Peyer's patch (tissue), 4 donors: ENCODE measurements around the gene ANXA10. TPM values are rescaled to one million over a fixed set of nuclear protein-coding genes. Genes with fewer than 3 reads are reported as not detected.

ENCODE experiments used
- DNase-seq, 3 donors: peaks; one replicate each; pipeline ENCODE4 v3.0.0-alpha.2; 2017 to 2019
- H3K27ac ChIP-seq, 4 donors: fragments of 200-600 bp; sonication (generic); one replicate each; pipeline ENCODE4 v1.5.1; 2016 to 2019
- H3K27me3 ChIP-seq, 2 donors: fragments of 200-600 bp; sonication (generic); one replicate each; pipeline ENCODE4 v1.5.1; 2019
- H3K36me3 ChIP-seq, 3 donors: fragments of 200-600 bp; sonication (generic); one replicate each; pipeline ENCODE4 v1.5.1; 2016 to 2019
- H3K4me1 ChIP-seq, 4 donors: fragments of 200-600 bp; sonication (generic); one replicate each; pipeline ENCODE4 v1.5.1; 2016 to 2019
- H3K4me3 ChIP-seq, 4 donors: fragments of 200-600 bp; sonication (generic); 1 replicate in 3 of 4; 2 replicates in 1 of 4; pipeline ENCODE4 v1.5.1; 2016 to 2019; ENCODE audit warnings: mild to moderate bottlenecking in 1 of 4
- H3K9me3 ChIP-seq, 4 donors: fragments of 200-600 bp; sonication (generic); one replicate each; pipeline ENCODE4 v1.5.1; 2016 to 2019; ENCODE audit warnings: mild to moderate bottlenecking in 1 of 4
- CTCF ChIP-seq, 6 experiments: fragments of 450-650 bp in 4 of 6; fragments of 200-600 bp in 2 of 6; sonication (generic) in 1 of 6; IDR thresholded peaks; one replicate each; pipeline ENCODE4 v1.5.1; 2017 to 2019; ENCODE audit warnings: antibody characterized with exemption in 6 of 6, mild to moderate bottlenecking in 3 of 6, moderate library complexity in 1 of 6
- POLR2A ChIP-seq, 2 donors: fragments of 450-650 bp; IDR thresholded peaks; one replicate each; pipeline ENCODE4 v1.5.1; 2017; ENCODE audit warnings: antibody characterized with exemption in 2 of 2, mild to moderate bottlenecking in 2 of 2, moderate library complexity in 2 of 2
- total RNA-seq, 4 donors: library from RNA; depleted of rRNA; stranded (reverse); fragments of >200 nt; gene quantifications; one replicate each; pipeline ENCODE4 v1.1.0, GENCODE V29; 2016

The ANXA10 gene
- total RNA-seq, 4 donors from 2014 or later = not detected

GRCh38 chr4:168076989-168077725, 15.2 kb upstream of the ANXA10 start:
- TF ChIP-seq CTCF (IDR thresholded peaks at IDR 0.05) (peak in 4 of 6 experiments; percentile 58 to 62 (median 60)), POLR2A (IDR thresholded peaks at IDR 0.05) (no peak)
- H3K4me3 ChIP-seq = no peak overlapping the region

GRCh38 chr4:168077726-168078239, 14.6 kb upstream of the ANXA10 start:
- no peak overlapping the region for H3K4me3 ChIP-seq
- H3K9me3 ChIP-seq = no peaks in the 10 kb centered on the region
- H3K36me3 ChIP-seq = no peaks in the 10 kb centered on the region
- H3K4me1 ChIP-seq = no peaks in the 10 kb centered on the region
- TF ChIP-seq CTCF (IDR thresholded peaks at IDR 0.05) (no peak), POLR2A (IDR thresholded peaks at IDR 0.05) (no peak)
- DNase-seq = no peak
- no peaks in the 10 kb centered on the region for H3K27me3 ChIP-seq
- no peak overlapping the region for H3K27ac ChIP-seq

More at GRCh38 chr4:168076989-168077725, 15.2 kb upstream of the ANXA10 start:
- peak in 1 of 3 donors; percentile 62 for DNase-seq
- H3K27me3 ChIP-seq = no peaks in the 10 kb centered on the region
- no peak overlapping the region for H3K27ac ChIP-seq
- no peaks in the 10 kb centered on the region for H3K9me3 ChIP-seq
- no peaks in the 10 kb centered on the region for H3K36me3 ChIP-seq
- H3K4me1 ChIP-seq = no peaks in the 10 kb centered on the region

- Histone ChIP-seq H3K9me3 (no peaks in the 10 kb centered on the region), H3K4me1 (no peaks in the 10 kb centered on the region), H3K27ac (no peak overlapping the region), H3K4me3 (no peak overlapping the region), H3K36me3 (no peaks in the 10 kb centered on the region), H3K27me3 (no peaks in the 10 kb centered on the region)
- no peak for DNase-seq
- no peak for TF ChIP-seq POLR2A (IDR thresholded peaks at IDR 0.05)
- no peak for TF ChIP-seq CTCF (IDR thresholded peaks at IDR 0.05)
These were observed 10.0 kb upstream of the ANXA10 start for GRCh38 chr4:168082379-168082778.

- no peak for TF ChIP-seq CTCF (IDR thresholded peaks at IDR 0.05)
- no peak for TF ChIP-seq POLR2A (IDR thresholded peaks at IDR 0.05)
- H3K27ac ChIP-seq = no peak overlapping the region
- DNase-seq = no peak
- no peaks in the 10 kb centered on the region for H3K9me3 ChIP-seq
- no peaks in the 10 kb centered on the region for H3K4me1 ChIP-seq
- H3K4me3 ChIP-seq = no peak overlapping the region
- H3K36me3 ChIP-seq = no peaks in the 10 kb centered on the region
- no peaks in the 10 kb centered on the region for H3K27me3 ChIP-seq
These were observed 3.6 kb downstream of the ANXA10 start for GRCh38 chr4:168095776-168096406.

- H3K36me3 ChIP-seq = no peaks in the 10 kb centered on the region
- no peaks in the 10 kb centered on the region for H3K27me3 ChIP-seq
- no peaks in the 10 kb centered on the region for H3K4me1 ChIP-seq
- no peak for TF ChIP-seq CTCF (IDR thresholded peaks at IDR 0.05)
- TF ChIP-seq POLR2A (IDR thresholded peaks at IDR 0.05) = no peak
- DNase-seq = no peak
- H3K27ac ChIP-seq = no peak overlapping the region
- H3K4me3 ChIP-seq = no peak overlapping the region
- no peaks in the 10 kb centered on the region for H3K9me3 ChIP-seq
These were observed 4.1 kb downstream of the ANXA10 start for GRCh38 chr4:168096407-168096784.
